HepG2 (cell line): ENCODE results near the gene BIRC5. TPM values are rescaled to one million over a fixed set of nuclear protein-coding genes. Genes with fewer than 3 reads are reported as not detected.

ENCODE experiments used
- ATF1 ChIP-seq: IDR thresholded peaks from 2 replicates; pipeline ENCODE4 v1.6.1; 2016; ENCODE audit warnings: mild to moderate bottlenecking, control low read depth
- CEBPB ChIP-seq: IDR thresholded peaks from 2 replicates; pipeline ENCODE4 v1.6.1; 2011; ENCODE audit warnings: low read depth, low read length, improper control_type of control experiment, borderline replicate concordance
- CENPX ChIP-seq: sonication (generic); formaldehyde crosslinking; IDR thresholded peaks from 2 replicates; pipeline ENCODE4 v1.9.0; 2021; ENCODE audit warnings: mild to moderate bottlenecking, missing genetic modification reagents, moderate library complexity
- DMAP1 ChIP-seq: IDR thresholded peaks from 2 replicates; pipeline ENCODE4 v1.6.1; 2016
- EHMT2 ChIP-seq: fragments of 200-600 bp; sonication (generic); IDR thresholded peaks from 2 replicates; pipeline ENCODE4 v1.7.0; 2017; ENCODE audit warnings: antibody characterized with exemption, low read depth, low read length, borderline replicate concordance
- HOXA3 ChIP-seq: sonication (generic); formaldehyde crosslinking; IDR thresholded peaks from 2 replicates; pipeline ENCODE4 v1.5.0; 2020; ENCODE audit warnings: missing genetic modification reagents
- JUN ChIP-seq: sonication (generic); formaldehyde crosslinking; IDR thresholded peaks from 2 replicates; pipeline ENCODE4 v1.4.0; 2020; ENCODE audit warnings: mild to moderate bottlenecking, missing genetic modification reagents
- KAT2B ChIP-seq: fragments of 150-350 bp; IDR thresholded peaks from 2 replicates; pipeline ENCODE4 v1.6.1; 2014; ENCODE audit warnings: low read depth, low read length, borderline replicate concordance
- KLF11 ChIP-seq: IDR thresholded peaks from 2 replicates; pipeline ENCODE4 v1.6.1; 2016; ENCODE audit warnings: missing compliant biosample characterization
- KLF16 ChIP-seq, 2 experiments: sonication (generic) in 1 of 2; formaldehyde crosslinking in 1 of 2; IDR thresholded peaks; 2 replicates each; pipeline versions ENCODE4 v1.6.1 to v1.8.0; 2016 to 2023; ENCODE audit warnings: missing genetic modification reagents in 2 of 2, missing compliant biosample characterization in 1 of 2
- NR2F2 ChIP-seq: IDR thresholded peaks from 2 replicates; pipeline ENCODE4 v1.6.1; 2012; ENCODE audit warnings: low read depth, inconsistent platforms, borderline replicate concordance
- PHF21A ChIP-seq: sonication (generic); formaldehyde crosslinking; IDR thresholded peaks from 2 replicates; pipeline ENCODE4 v1.5.0; 2020; ENCODE audit warnings: mild to moderate bottlenecking, missing genetic modification reagents
- RARG ChIP-seq: sonication (generic); formaldehyde crosslinking; IDR thresholded peaks from 2 replicates; pipeline ENCODE4 v1.4.0; 2020; ENCODE audit warnings: low read depth, mild to moderate bottlenecking, missing genetic modification reagents
- TAF1 ChIP-seq: sonication (generic); formaldehyde crosslinking; IDR thresholded peaks from 2 replicates; pipeline ENCODE4 v1.4.0; 2020; ENCODE audit warnings: missing genetic modification reagents
- TERF1 ChIP-seq: sonication (generic); formaldehyde crosslinking; IDR thresholded peaks from 2 replicates; pipeline ENCODE4 v1.8.0; 2022; ENCODE audit warnings: mild to moderate bottlenecking, missing genetic modification reagents, moderate library complexity
- TOPORS ChIP-seq: sonication (generic); formaldehyde crosslinking; IDR thresholded peaks from 2 replicates; pipeline ENCODE4 v1.8.0; 2023; ENCODE audit warnings: mild to moderate bottlenecking, missing genetic modification reagents
- ZFP1 ChIP-seq: IDR thresholded peaks from 2 replicates; pipeline ENCODE4 v1.6.1; 2016
- ZNF639 ChIP-seq: conservative IDR thresholded peaks from 2 replicates; pipeline ENCODE4 v1.6.1; 2018; ENCODE audit warnings: missing genetic modification reagents
- ZNF746 ChIP-seq: sonication (generic); formaldehyde crosslinking; IDR thresholded peaks from 2 replicates; pipeline ENCODE4 v1.8.0; 2022; ENCODE audit warnings: mild to moderate bottlenecking, missing genetic modification reagents
- ZSCAN21 ChIP-seq: sonication (generic); formaldehyde crosslinking; IDR thresholded peaks from 2 replicates; pipeline ENCODE4 v1.8.0; 2022; ENCODE audit warnings: mild to moderate bottlenecking, missing genetic modification reagents, moderate library complexity, borderline replicate concordance
- polyA plus RNA-seq, 8 experiments: library from polyadenylated mRNA; depleted of rRNA in 3 of 8; stranded (reverse) in 7 of 8; unstranded in 1 of 8; fragments of >200 nt; fragmentation: Illumina TruSeq in 4 of 8; extraction: Trizol in 4 of 8; gene quantifications; 2 replicates each; pipeline versions ENCODE4 v1.2.1 to v1.2.3, GENCODE V29; 2011 to 2016; ENCODE audit warnings: low read depth in 4 of 8, missing spikeins in 1 of 8, mixed read lengths in 1 of 8; ENCODE audit not compliant: insufficient read depth in 1 of 8
- total RNA-seq, 5 experiments: library from RNA; depleted of rRNA; stranded (reverse); fragments of >200 nt; fragmentation: Illumina TruSeq; extraction: Trizol; gene quantifications; 2 replicates each; pipeline ENCODE4 v1.2.3, GENCODE V29; 2016; ENCODE audit warnings: low read depth in 1 of 5
- TF ChIP-seq, protein P1 (sequence below): sonication (generic); formaldehyde crosslinking; IDR thresholded peaks from 2 replicates; pipeline ENCODE4 v1.5.1; 2020; ENCODE audit warnings: missing genetic modification reagents, mild to moderate bottlenecking, borderline replicate concordance
- TF ChIP-seq, protein P2 (sequence below): sonication (generic); formaldehyde crosslinking; IDR thresholded peaks from 2 replicates; pipeline ENCODE4 v1.5.0; 2020; ENCODE audit warnings: missing genetic modification reagents
- TF ChIP-seq, protein P3 (sequence below): sonication (generic); formaldehyde crosslinking; IDR thresholded peaks from 2 replicates; pipeline ENCODE4 v1.4.0; 2020; ENCODE audit warnings: missing genetic modification reagents
- TF ChIP-seq, protein P4 (sequence below): sonication (generic); formaldehyde crosslinking; IDR thresholded peaks from 2 replicates; pipeline ENCODE4 v1.9.0; 2021; ENCODE audit warnings: missing genetic modification reagents, borderline replicate concordance

BIRC5 gene
- total and polyA plus RNA-seq, 2 of the 13 experiments (the other 11 are each of a cell fraction or from before 2014, with no cell fraction given) = 30.3 to 135 TPM

GRCh38 chr17:78214016-78214705 is at the start of gene BIRC5 (continued):
- TF ChIP-seq TERF1 (CRISPR knock-in tag) = no peak
- TF ChIP-seq JUN (CRISPR knock-in tag) = peak; percentile 68
- no peak for TF ChIP-seq KAT2B
- no peak for TF ChIP-seq ZFP1 (CRISPR knock-in tag)
- peak; percentile 61; the same call in 1 of the 2 replicates for TF ChIP-seq ZNF639
- TF ChIP-seq, protein P1, sequence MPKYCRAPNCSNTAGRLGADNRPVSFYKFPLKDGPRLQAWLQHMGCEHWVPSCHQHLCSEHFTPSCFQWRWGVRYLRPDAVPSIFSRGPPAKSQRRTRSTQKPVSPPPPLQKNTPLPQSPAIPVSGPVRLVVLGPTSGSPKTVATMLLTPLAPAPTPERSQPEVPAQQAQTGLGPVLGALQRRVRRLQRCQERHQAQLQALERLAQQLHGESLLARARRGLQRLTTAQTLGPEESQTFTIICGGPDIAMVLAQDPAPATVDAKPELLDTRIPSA (CRISPR knock-in tag) = peak; percentile 52; the same call in 1 of the 2 replicates
- peak; percentile 97 for TF ChIP-seq TOPORS (CRISPR knock-in tag)
- TF ChIP-seq ATF1 (CRISPR knock-in tag) = no peak
- TF ChIP-seq, protein P2, sequence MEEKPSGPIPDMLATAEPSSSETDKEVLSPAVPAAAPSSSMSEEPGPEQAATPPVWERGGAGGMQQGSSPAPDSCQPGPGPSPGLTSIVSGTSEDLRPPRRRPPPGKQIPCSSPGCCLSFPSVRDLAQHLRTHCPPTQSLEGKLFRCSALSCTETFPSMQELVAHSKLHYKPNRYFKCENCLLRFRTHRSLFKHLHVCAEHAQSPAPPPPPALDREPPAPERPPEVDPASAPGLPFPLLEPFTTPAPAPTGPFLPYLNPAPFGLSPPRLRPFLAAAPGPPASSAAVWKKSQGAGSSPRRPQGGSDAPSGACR (CRISPR knock-in tag) = no peak
- TF ChIP-seq HOXA3 = peak; percentile 92
- TF ChIP-seq, protein P3, sequence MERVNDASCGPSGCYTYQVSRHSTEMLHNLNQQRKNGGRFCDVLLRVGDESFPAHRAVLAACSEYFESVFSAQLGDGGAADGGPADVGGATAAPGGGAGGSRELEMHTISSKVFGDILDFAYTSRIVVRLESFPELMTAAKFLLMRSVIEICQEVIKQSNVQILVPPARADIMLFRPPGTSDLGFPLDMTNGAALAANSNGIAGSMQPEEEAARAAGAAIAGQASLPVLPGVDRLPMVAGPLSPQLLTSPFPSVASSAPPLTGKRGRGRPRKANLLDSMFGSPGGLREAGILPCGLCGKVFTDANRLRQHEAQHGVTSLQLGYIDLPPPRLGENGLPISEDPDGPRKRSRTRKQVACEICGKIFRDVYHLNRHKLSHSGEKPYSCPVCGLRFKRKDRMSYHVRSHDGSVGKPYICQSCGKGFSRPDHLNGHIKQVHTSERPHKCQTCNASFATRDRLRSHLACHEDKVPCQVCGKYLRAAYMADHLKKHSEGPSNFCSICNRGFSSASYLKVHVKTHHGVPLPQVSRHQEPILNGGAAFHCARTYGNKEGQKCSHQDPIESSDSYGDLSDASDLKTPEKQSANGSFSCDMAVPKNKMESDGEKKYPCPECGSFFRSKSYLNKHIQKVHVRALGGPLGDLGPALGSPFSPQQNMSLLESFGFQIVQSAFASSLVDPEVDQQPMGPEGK (CRISPR knock-in tag) = peak; percentile 50; the same call in 1 of the 2 replicates
- TF ChIP-seq NR2F2 = peak; percentile 43; the same call in 1 of the 2 replicates
- TF ChIP-seq KLF16 (CRISPR knock-in tag; IDR thresholded peaks at IDR 0.05) = peak; percentile 92 to 97; a peak in 3 of 4 replicates
- no peak for TF ChIP-seq EHMT2
- peak; percentile 77 for TF ChIP-seq TAF1 (CRISPR knock-in tag)
- TF ChIP-seq DMAP1 (CRISPR knock-in tag) = peak; percentile 99
- no peak for TF ChIP-seq CENPX (CRISPR knock-in tag)
- TF ChIP-seq ZNF746 (CRISPR knock-in tag) = peak; percentile 46; the same call in 1 of the 2 replicates
- TF ChIP-seq RARG (CRISPR knock-in tag) = no peak
- peak; percentile 95 for TF ChIP-seq ZSCAN21
- peak; percentile 17; the same call in 1 of the 2 replicates for TF ChIP-seq PHF21A (CRISPR knock-in tag)
- TF ChIP-seq CEBPB = no peak
- TF ChIP-seq, protein P4, sequence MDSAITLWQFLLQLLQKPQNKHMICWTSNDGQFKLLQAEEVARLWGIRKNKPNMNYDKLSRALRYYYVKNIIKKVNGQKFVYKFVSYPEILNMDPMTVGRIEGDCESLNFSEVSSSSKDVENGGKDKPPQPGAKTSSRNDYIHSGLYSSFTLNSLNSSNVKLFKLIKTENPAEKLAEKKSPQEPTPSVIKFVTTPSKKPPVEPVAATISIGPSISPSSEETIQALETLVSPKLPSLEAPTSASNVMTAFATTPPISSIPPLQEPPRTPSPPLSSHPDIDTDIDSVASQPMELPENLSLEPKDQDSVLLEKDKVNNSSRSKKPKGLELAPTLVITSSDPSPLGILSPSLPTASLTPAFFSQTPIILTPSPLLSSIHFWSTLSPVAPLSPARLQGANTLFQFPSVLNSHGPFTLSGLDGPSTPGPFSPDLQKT (CRISPR knock-in tag) = no peak
- peak; percentile 82; the same call in 1 of the 2 replicates for TF ChIP-seq KLF11 (CRISPR knock-in tag)
